ENCODE results near the gene PIEZO1.

Gene PIEZO1

GRCh38 chr16:88732172-88732960 is 52.7 kb downstream of the PIEZO1 start:
- no peak overlapping the region for H3K4me3 ChIP-seq
- TF ChIP-seq EZH2 (IDR thresholded peaks at IDR 0.05): no peak
- no peak for TF ChIP-seq FOXP2 (optimal IDR thresholded peaks at IDR 0.05; ENCODE audit: control extremely low read depth, extremely low read length, insufficient read depth)
- no peak for TF ChIP-seq POLR2AphosphoS5 (IDR thresholded peaks at IDR 0.05; ENCODE audit: borderline replicate concordance, low read depth, low read length)
- H3K27ac ChIP-seq: no peak overlapping the region
- H3K9ac ChIP-seq (ENCODE audit: insufficient read length): no peak overlapping the region
- DNase-seq (ENCODE audit: low read depth, low spot score): no peak
- H3K9me3 ChIP-seq (ENCODE audit: low read depth, low read length): no peaks in the 10 kb centered on the region
- no peaks in the 10 kb centered on the region; the same call in 1 of the 2 replicates for H3K36me3 ChIP-seq (ENCODE audit: insufficient read depth, low read length)

- Histone ChIP-seq H3K4me3 (no peak overlapping the region), H3K36me3 (ENCODE audit: insufficient read depth, low read length) (no peaks in the 10 kb centered on the region; the same call in 1 of the 2 replicates)
- no peak for DNase-seq (ENCODE audit: low read depth, low spot score)
Observed at GRCh38 chr16:88731699-88732098, 53.3 kb downstream of the PIEZO1 start.

GRCh38 chr16:88730632-88731607 is 54.1 kb downstream of the PIEZO1 start:
- DNase-seq (ENCODE audit: low read depth, low spot score): no peak
- no peaks in the 10 kb centered on the region; the same call in 1 of the 2 replicates for H3K36me3 ChIP-seq (ENCODE audit: insufficient read depth, low read length)
- TF ChIP-seq POLR2AphosphoS5 (IDR thresholded peaks at IDR 0.05; ENCODE audit: borderline replicate concordance, low read depth, low read length) (no peak), EZH2 (IDR thresholded peaks at IDR 0.05) (no peak), FOXP2 (optimal IDR thresholded peaks at IDR 0.05; ENCODE audit: control extremely low read depth, extremely low read length, insufficient read depth) (no peak)
- H3K9me3 ChIP-seq (ENCODE audit: low read depth, low read length): no peaks in the 10 kb centered on the region
- no peak overlapping the region for H3K4me3 ChIP-seq
- no peak overlapping the region for H3K9ac ChIP-seq (ENCODE audit: insufficient read length)
- H3K27ac ChIP-seq: no peak overlapping the region

More at GRCh38 chr16:88731699-88732098, 53.3 kb downstream of the PIEZO1 start:
- TF ChIP-seq FOXP2 (optimal IDR thresholded peaks at IDR 0.05; ENCODE audit: control extremely low read depth, extremely low read length, insufficient read depth): no peak
- no peak for TF ChIP-seq POLR2AphosphoS5 (IDR thresholded peaks at IDR 0.05; ENCODE audit: borderline replicate concordance, low read depth, low read length)
- TF ChIP-seq EZH2 (IDR thresholded peaks at IDR 0.05): no peak
- Histone ChIP-seq H3K9ac (ENCODE audit: insufficient read length) (no peak overlapping the region), H3K27ac (no peak overlapping the region), H3K9me3 (ENCODE audit: low read depth, low read length) (no peaks in the 10 kb centered on the region)

GRCh38 chr16:88727871-88728270 is 57.1 kb downstream of the PIEZO1 start:
- no peak overlapping the region for H3K27ac ChIP-seq
- H3K4me3 ChIP-seq: no peak overlapping the region
- no peaks in the 10 kb centered on the region for H3K9me3 ChIP-seq (ENCODE audit: low read depth, low read length)
- H3K9ac ChIP-seq (ENCODE audit: insufficient read length): no peak overlapping the region
- H3K36me3 ChIP-seq (ENCODE audit: insufficient read depth, low read length): no peaks in the 10 kb centered on the region; the same call in 1 of the 2 replicates
- peak; percentile 16 for DNase-seq (ENCODE audit: low read depth, low spot score)
- no peak for TF ChIP-seq EZH2 (IDR thresholded peaks at IDR 0.05)
- no peak for TF ChIP-seq FOXP2 (optimal IDR thresholded peaks at IDR 0.05; ENCODE audit: control extremely low read depth, extremely low read length, insufficient read depth)
- TF ChIP-seq POLR2AphosphoS5 (IDR thresholded peaks at IDR 0.05; ENCODE audit: borderline replicate concordance, low read depth, low read length): no peak

- no peak overlapping the region for H3K4me3 ChIP-seq
- no peaks in the 10 kb centered on the region for H3K9me3 ChIP-seq (ENCODE audit: low read depth, low read length)
- H3K36me3 ChIP-seq (ENCODE audit: insufficient read depth, low read length): no peaks in the 10 kb centered on the region; the same call in 1 of the 2 replicates
- no peak overlapping the region for H3K27ac ChIP-seq
- TF ChIP-seq EZH2 (IDR thresholded peaks at IDR 0.05) (no peak), FOXP2 (optimal IDR thresholded peaks at IDR 0.05; ENCODE audit: control extremely low read depth, extremely low read length, insufficient read depth) (no peak), POLR2AphosphoS5 (IDR thresholded peaks at IDR 0.05; ENCODE audit: borderline replicate concordance, low read depth, low read length) (no peak)
- H3K9ac ChIP-seq (ENCODE audit: insufficient read length): no peak overlapping the region
- no peak for DNase-seq (ENCODE audit: low read depth, low spot score)
Observed at GRCh38 chr16:88726981-88727380, 58.0 kb downstream of the PIEZO1 start.

GRCh38 chr16:88726408-88726749 is 58.6 kb downstream of the PIEZO1 start:
- Histone ChIP-seq H3K9me3 (ENCODE audit: low read depth, low read length) (no peaks in the 10 kb centered on the region), H3K9ac (ENCODE audit: insufficient read length) (no peak overlapping the region), H3K4me3 (no peak overlapping the region), H3K36me3 (ENCODE audit: insufficient read depth, low read length) (no peaks in the 10 kb centered on the region; the same call in 1 of the 2 replicates), H3K27ac (no peak overlapping the region)
- DNase-seq (ENCODE audit: low read depth, low spot score): no peak
- TF ChIP-seq FOXP2 (optimal IDR thresholded peaks at IDR 0.05; ENCODE audit: control extremely low read depth, extremely low read length, insufficient read depth) (no peak), EZH2 (IDR thresholded peaks at IDR 0.05) (no peak), POLR2AphosphoS5 (IDR thresholded peaks at IDR 0.05; ENCODE audit: borderline replicate concordance, low read depth, low read length) (no peak)

- Histone ChIP-seq H3K36me3 (ENCODE audit: insufficient read depth, low read length) (no peaks in the 10 kb centered on the region; the same call in 1 of the 2 replicates), H3K9ac (ENCODE audit: insufficient read length) (no peak overlapping the region), H3K27ac (no peak overlapping the region), H3K4me3 (no peak overlapping the region), H3K9me3 (ENCODE audit: low read depth, low read length) (no peaks in the 10 kb centered on the region)
- TF ChIP-seq POLR2AphosphoS5 (IDR thresholded peaks at IDR 0.05; ENCODE audit: borderline replicate concordance, low read depth, low read length) (no peak), FOXP2 (optimal IDR thresholded peaks at IDR 0.05; ENCODE audit: control extremely low read depth, extremely low read length, insufficient read depth) (no peak), EZH2 (IDR thresholded peaks at IDR 0.05) (no peak)
- DNase-seq (ENCODE audit: low read depth, low spot score): no peak
Observed at GRCh38 chr16:88725609-88726407, 59.2 kb downstream of the PIEZO1 start.

All from SK-N-MC (cell line).